NB4 (cell line): Measurements from ENCODE around the gene ANKS1B.

Source experiments
- CTCF ChIP-seq: IDR thresholded peaks from one replicate; pipeline ENCODE4 v1.5.1; 2012; ENCODE audit warnings: low read depth, low read length
- MAX ChIP-seq: IDR thresholded peaks from 2 replicates; pipeline ENCODE4 v1.6.1; 2011; ENCODE audit warnings: low read depth, low read length
- MYC ChIP-seq: IDR thresholded peaks from 2 replicates; pipeline ENCODE4 v1.6.1; 2011; ENCODE audit warnings: low read depth, low read length

- no peak for TF ChIP-seq MAX
- no peak for TF ChIP-seq CTCF
- TF ChIP-seq MYC: no peak
These were observed 999.6 kb downstream of the ANKS1B start for GRCh38 chr12:98985156-98985555.
